H9 (cell line): ENCODE measurements around the gene SQOR. TPM values are rescaled to one million over a fixed set of nuclear protein-coding genes. Genes with fewer than 3 reads are reported as not detected.

Source experiments
- DNase-seq: peaks from one replicate; pipeline ENCODE4 v3.0.0-alpha.2; 2017
- H2AFZ ChIP-seq: one replicate; pipeline ENCODE4 v1.6.1; 2013; ENCODE audit warnings: mild to moderate bottlenecking, low read length, control low read depth, moderate library complexity
- H2AK5ac ChIP-seq: 2 replicates; pipeline ENCODE4 v1.6.1; 2013; ENCODE audit warnings: low read length, control low read depth, mixed read lengths; ENCODE audit not compliant: insufficient read length
- H2BK120ac ChIP-seq: one replicate; pipeline ENCODE4 v1.6.1; 2013; ENCODE audit warnings: low read depth, mild to moderate bottlenecking, low read length, control low read depth, inconsistent platforms; ENCODE audit not compliant: poor library complexity, severe bottlenecking
- H2BK12ac ChIP-seq: 2 replicates; pipeline ENCODE4 v1.6.1; 2013; ENCODE audit warnings: low read length, control low read depth, mixed read lengths, low read depth; ENCODE audit not compliant: insufficient read length
- H2BK15ac ChIP-seq: 2 replicates; pipeline ENCODE4 v1.6.1; 2013; ENCODE audit warnings: low read depth, low read length, control low read depth
- H2BK20ac ChIP-seq: one replicate; pipeline ENCODE4 v1.6.1; 2013; ENCODE audit warnings: low read depth, mild to moderate bottlenecking, low read length, control low read depth, inconsistent platforms; ENCODE audit not compliant: poor library complexity, severe bottlenecking
- H2BK5ac ChIP-seq: 2 replicates; pipeline ENCODE4 v1.6.1; 2013; ENCODE audit warnings: low read length, control low read depth, mixed read lengths; ENCODE audit not compliant: insufficient read length
- H3K14ac ChIP-seq: 2 replicates; pipeline ENCODE4 v1.6.1; 2013; ENCODE audit warnings: low read length, control low read depth; ENCODE audit not compliant: insufficient read depth
- H3K18ac ChIP-seq: 2 replicates; pipeline ENCODE4 v1.6.1; 2013; ENCODE audit warnings: low read depth, mild to moderate bottlenecking, mixed read lengths, low read length, control low read depth; ENCODE audit not compliant: insufficient read length
- H3K23ac ChIP-seq: 2 replicates; pipeline ENCODE4 v1.6.1; 2013; ENCODE audit warnings: low read length, control low read depth, mixed read lengths, low read depth; ENCODE audit not compliant: insufficient read length
- H3K23me2 ChIP-seq: 2 replicates; pipeline ENCODE4 v1.6.1; 2013; ENCODE audit warnings: low read depth, mild to moderate bottlenecking, mixed read lengths, low read length, control low read depth; ENCODE audit not compliant: insufficient read length, poor library complexity, severe bottlenecking
- H3K27ac ChIP-seq: 2 replicates; pipeline ENCODE4 v1.5.1; 2013; ENCODE audit warnings: low read length, control low read depth, mixed read lengths, low read depth; ENCODE audit not compliant: insufficient read length
- H3K27me3 ChIP-seq: 2 replicates; pipeline ENCODE4 v1.6.1; 2013; ENCODE audit warnings: low read length, control low read depth, inconsistent platforms; ENCODE audit not compliant: insufficient read depth
- H3K4ac ChIP-seq: 2 replicates; pipeline ENCODE4 v1.6.1; 2013; ENCODE audit warnings: low read depth, mild to moderate bottlenecking, control low read depth, inconsistent platforms, low read length, moderate library complexity
- H3K4me1 ChIP-seq: 2 replicates; pipeline ENCODE4 v1.6.1; 2013; ENCODE audit warnings: low read length, control low read depth, inconsistent platforms; ENCODE audit not compliant: insufficient read depth
- H3K4me2 ChIP-seq: 2 replicates; pipeline ENCODE4 v1.6.1; 2013; ENCODE audit warnings: low read length, control low read depth, mixed read lengths; ENCODE audit not compliant: insufficient read length, insufficient read depth
- H3K56ac ChIP-seq: 2 replicates; pipeline ENCODE4 v1.6.1; 2013; ENCODE audit warnings: low read depth, mild to moderate bottlenecking, mixed read lengths, low read length, control low read depth; ENCODE audit not compliant: insufficient read length
- H3K79me1 ChIP-seq: 2 replicates; pipeline ENCODE4 v1.6.1; 2013; ENCODE audit warnings: low read depth, mild to moderate bottlenecking, moderate library complexity, low read length, control low read depth, inconsistent platforms; ENCODE audit not compliant: insufficient read depth, poor library complexity, severe bottlenecking
- H3K79me2 ChIP-seq: 2 replicates; pipeline ENCODE4 v1.6.1; 2013; ENCODE audit warnings: low read length, control low read depth, inconsistent platforms; ENCODE audit not compliant: insufficient read depth
- H3K9ac ChIP-seq: 2 replicates; pipeline ENCODE4 v1.6.1; 2013; ENCODE audit warnings: low read length, control low read depth, mixed read lengths; ENCODE audit not compliant: insufficient read length; ENCODE audit errors: extremely low read depth
- H3K9me3 ChIP-seq: one replicate; pipeline ENCODE4 v1.6.1; 2013; ENCODE audit warnings: low read depth, low read length, inconsistent platforms; ENCODE audit not compliant: control insufficient read depth
- H3T11ph ChIP-seq: one replicate; pipeline ENCODE4 v1.6.1; 2013; ENCODE audit warnings: mild to moderate bottlenecking, low read length, control low read depth, inconsistent platforms
- H4K20me1 ChIP-seq: one replicate; pipeline ENCODE4 v1.6.1; 2013; ENCODE audit not compliant: control insufficient read depth, insufficient read length, insufficient read depth
- H4K5ac ChIP-seq: 2 replicates; pipeline ENCODE4 v1.6.1; 2013; ENCODE audit warnings: low read depth, mild to moderate bottlenecking, mixed read lengths, low read length, control low read depth; ENCODE audit not compliant: insufficient read length
- H4K8ac ChIP-seq: replicated peaks from 2 replicates; pipeline ENCODE4 v1.6.1; 2013; ENCODE audit warnings: low read length, control low read depth, mixed read lengths, low read depth; ENCODE audit not compliant: insufficient read length
- H4K91ac ChIP-seq: 2 replicates; pipeline ENCODE4 v1.6.1; 2013; ENCODE audit warnings: low read depth, mild to moderate bottlenecking, moderate library complexity, mixed read lengths, low read length, control low read depth; ENCODE audit not compliant: insufficient read length
- H3K27ac Mint-ChIP-seq, 3 experiments: 2 replicates in 2 of 3; 3 replicates in 1 of 3; pipeline ENCODE4 v1.8.0; 2020 to 2021; ENCODE audit warnings: mixed read lengths in 3 of 3, mild to moderate bottlenecking in 1 of 3, moderate library complexity in 1 of 3
- H3K27me3 Mint-ChIP-seq: 2 replicates; pipeline ENCODE4 v1.8.0; 2021; ENCODE audit warnings: low read depth, mild to moderate bottlenecking, moderate library complexity, mixed read lengths
- H3K36me3 Mint-ChIP-seq, 3 experiments: 2 replicates in 2 of 3; 3 replicates in 1 of 3; pipeline ENCODE4 v1.8.0; 2020 to 2021; ENCODE audit warnings: low read depth in 3 of 3, mixed read lengths in 3 of 3; ENCODE audit not compliant: insufficient read depth in 1 of 3
- H3K4me1 Mint-ChIP-seq, 2 experiments: 2 replicates each; pipeline ENCODE4 v1.8.0; 2020; ENCODE audit warnings: mixed read lengths in 2 of 2
- H3K4me3 Mint-ChIP-seq, 2 experiments: 2 replicates in 1 of 2; 3 replicates in 1 of 2; pipeline ENCODE4 v1.8.0; 2020 to 2021; ENCODE audit warnings: mild to moderate bottlenecking in 2 of 2, mixed read lengths in 2 of 2, moderate library complexity in 1 of 2
- H3K9me3 Mint-ChIP-seq, 2 experiments: 2 replicates in 1 of 2; 3 replicates in 1 of 2; pipeline ENCODE4 v1.8.0; 2020; ENCODE audit warnings: mild to moderate bottlenecking in 2 of 2, mixed read lengths in 2 of 2, moderate library complexity in 1 of 2
- WGBS: extraction: QIAGEN DNeasy Blood & Tissue Kit; methylation state at CpG from one replicate; pipeline ENCODE4 v1.1.7; 2013; ENCODE audit warnings: missing lambda C conversion rate, low lambda C conversion rate, mixed read lengths; ENCODE audit not compliant: insufficient read length; ENCODE audit errors: extremely low coverage; 5-methylcytosine and 5-hydroxymethylcytosine counted together
- long read RNA-seq: library from polyadenylated mRNA; unstranded; transcript quantifications from one replicate; pipeline ENCODE4 v2.0.0, GENCODE V29; 2020
- total RNA-seq: library from RNA; stranded (reverse); gene quantifications from 2 replicates; pipeline ENCODE4 v1.2.1, GENCODE V29; 2021
- TF ChIP-seq, protein P1 (sequence below): fragments of 200-600 bp; sonication (generic); conservative IDR thresholded peaks from 3 replicates; pipeline ENCODE4 v1.8.0; 2021; ENCODE audit warnings: antibody characterized with exemption, mild to moderate bottlenecking

SQOR gene
- total RNA-seq = 0.17 TPM in 1 of 2 replicates, not detected in the other
- long read RNA-seq = 0 reads

DNA sequence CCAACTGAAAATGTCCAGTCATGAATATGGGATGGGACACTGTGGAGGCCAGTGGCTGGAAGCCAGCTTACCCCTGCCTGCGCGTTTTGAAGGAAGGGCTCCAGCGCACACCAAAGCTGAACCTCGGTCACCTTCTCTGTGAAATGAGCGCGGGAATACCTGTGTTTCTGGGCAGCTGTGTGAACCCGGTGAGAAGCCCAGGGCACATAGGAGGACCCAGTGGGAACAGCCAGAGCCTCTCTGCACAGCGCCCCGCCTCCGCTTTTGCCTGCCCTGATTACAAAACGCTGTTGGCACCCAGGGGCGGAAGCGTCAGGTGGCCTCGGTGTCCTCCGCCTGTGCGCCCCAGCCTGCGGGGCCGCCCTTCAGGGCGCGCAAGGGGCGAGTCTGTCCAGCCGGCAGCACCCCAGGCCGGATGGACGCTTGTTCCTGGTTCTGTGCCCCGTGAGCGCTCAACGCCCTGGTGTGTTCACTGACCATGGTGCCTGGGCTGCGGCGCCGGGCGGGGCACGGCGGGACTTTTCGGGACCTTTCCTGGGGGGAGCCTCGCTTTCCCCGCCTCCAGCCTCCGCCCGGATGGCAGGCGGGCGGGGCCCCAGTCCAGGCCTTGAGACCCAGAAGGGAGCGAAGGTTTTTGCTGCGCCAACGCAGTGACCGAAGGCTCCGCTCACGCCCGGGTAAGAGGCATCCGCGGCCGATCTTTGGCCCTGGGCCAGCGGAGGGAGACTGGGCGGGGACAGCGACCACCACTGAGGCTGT lies at the start of gene SQOR:
Gene SQOR (plus strand): TSS at position 598 of the 759 bp plus-strand sequence. CDS start 23,895 bp downstream, outside the sequence.
- Histone ChIP-seq H3K79me2 (no peaks in the 10 kb centered on the region), H2BK15ac (no peak within 1 kb of the TSS), H2BK5ac (no peak within 1 kb of the TSS), H2AFZ (no peak within 1 kb of the TSS), H3K4ac (no peak within 1 kb of the TSS), H2BK120ac (no peak within 1 kb of the TSS), H3K23ac (no peak within 1 kb of the TSS), H3K18ac (no peak within 1 kb of the TSS), H3K9me3 (no peaks in the 10 kb centered on the region), H4K5ac (no peak within 1 kb of the TSS), H4K20me1 (no peaks in the 10 kb centered on the region), H3K4me2 (peak within 1 kb of the TSS; percentile 83), H3T11ph (no peak within 1 kb of the TSS), H3K27ac (no peak within 1 kb of the TSS), H3K4me1 (no peaks in the 10 kb centered on the region), H2BK20ac (no peak within 1 kb of the TSS), H2AK5ac (no peak within 1 kb of the TSS), H3K14ac (no peak within 1 kb of the TSS), H3K23me2 (peaks cover 11% of the 10 kb centered on the region), H3K79me1 (no peaks in the 10 kb centered on the region), H4K8ac (no peak within 1 kb of the TSS), H3K56ac (no peak within 1 kb of the TSS), H4K91ac (no peak within 1 kb of the TSS), H3K27me3 (peaks cover 8% of the 10 kb centered on the region; the same call in 1 of the 2 replicates), H2BK12ac (no peak within 1 kb of the TSS), H3K9ac (no peak within 1 kb of the TSS)
- Mint-ChIP-seq H3K4me1 (peaks cover 5% of the 10 kb centered on the region in 2 experiments), H3K9me3 (no peaks in the 10 kb centered on the region; a peak in 1 of 5 replicates), H3K4me3 (peak within 1 kb of the TSS; percentile 72 to 84), H3K27ac (no peak within 1 kb of the TSS), H3K36me3 (no peaks in the 10 kb centered on the region), H3K27me3 (peaks cover 94% of the 10 kb centered on the region)
- WGBS = no CpG with 5 or more reads among the region's 53 CpGs
- DNase-seq = peak; percentile 68
- TF ChIP-seq, protein P1, sequence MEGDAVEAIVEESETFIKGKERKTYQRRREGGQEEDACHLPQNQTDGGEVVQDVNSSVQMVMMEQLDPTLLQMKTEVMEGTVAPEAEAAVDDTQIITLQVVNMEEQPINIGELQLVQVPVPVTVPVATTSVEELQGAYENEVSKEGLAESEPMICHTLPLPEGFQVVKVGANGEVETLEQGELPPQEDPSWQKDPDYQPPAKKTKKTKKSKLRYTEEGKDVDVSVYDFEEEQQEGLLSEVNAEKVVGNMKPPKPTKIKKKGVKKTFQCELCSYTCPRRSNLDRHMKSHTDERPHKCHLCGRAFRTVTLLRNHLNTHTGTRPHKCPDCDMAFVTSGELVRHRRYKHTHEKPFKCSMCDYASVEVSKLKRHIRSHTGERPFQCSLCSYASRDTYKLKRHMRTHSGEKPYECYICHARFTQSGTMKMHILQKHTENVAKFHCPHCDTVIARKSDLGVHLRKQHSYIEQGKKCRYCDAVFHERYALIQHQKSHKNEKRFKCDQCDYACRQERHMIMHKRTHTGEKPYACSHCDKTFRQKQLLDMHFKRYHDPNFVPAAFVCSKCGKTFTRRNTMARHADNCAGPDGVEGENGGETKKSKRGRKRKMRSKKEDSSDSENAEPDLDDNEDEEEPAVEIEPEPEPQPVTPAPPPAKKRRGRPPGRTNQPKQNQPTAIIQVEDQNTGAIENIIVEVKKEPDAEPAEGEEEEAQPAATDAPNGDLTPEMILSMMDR = no peak
